Measurements from ENCODE around the gene CAPZB.

CAPZB gene

GRCh38 chr1:19479351-19480120 is 5.8 kb downstream of the CAPZB start:
- Histone ChIP-seq H3K36me3 (ENCODE audit: insufficient read depth, low read length) (peaks cover 42% of the 10 kb centered on the region), H3K9me3 (replicated peaks; ENCODE audit: low read length) (no peaks in the 10 kb centered on the region), H3K27me3 (ENCODE audit: control insufficient read depth, insufficient read depth, low read length) (no peaks in the 10 kb centered on the region), H3K4me2 (ENCODE audit: low read length) (no peak overlapping the region), H3K4me3 (ENCODE audit: low read length) (no peak overlapping the region), H3K4me1 (ENCODE audit: control insufficient read depth, insufficient read depth, low read length) (peaks cover 37% of the 10 kb centered on the region), H3K9ac (ENCODE audit: low read depth, low read length) (no peak overlapping the region)

DNA sequence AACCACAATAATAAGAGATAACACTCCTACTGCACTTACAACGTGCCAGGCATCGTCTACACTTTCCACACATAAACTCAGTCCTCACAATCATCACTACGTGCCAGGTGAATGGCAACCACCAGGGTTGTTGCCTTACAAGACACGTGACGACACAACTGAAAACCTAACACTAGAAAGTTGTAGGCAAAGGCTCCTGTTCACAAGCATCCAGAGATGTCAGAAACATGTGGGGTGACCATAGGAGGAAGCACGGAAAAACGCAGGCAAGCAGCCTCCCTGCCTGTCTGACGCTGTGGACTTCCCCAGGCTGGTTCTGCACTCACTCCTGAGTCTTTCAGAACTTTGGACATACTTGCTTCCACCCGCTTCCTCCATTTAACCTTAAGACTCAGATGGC is 7.0 kb downstream of the CAPZB start:
- H3K9me3 ChIP-seq (replicated peaks; ENCODE audit: low read length): no peaks in the 10 kb centered on the region
- peaks cover 27% of the 10 kb centered on the region for H3K4me1 ChIP-seq (ENCODE audit: control insufficient read depth, insufficient read depth, low read length)
- H3K4me3 ChIP-seq (ENCODE audit: low read length): no peak overlapping the region
- peaks cover 38% of the 10 kb centered on the region for H3K36me3 ChIP-seq (ENCODE audit: insufficient read depth, low read length)
- H3K4me2 ChIP-seq (ENCODE audit: low read length): no peak overlapping the region
- no peak overlapping the region for H3K9ac ChIP-seq (ENCODE audit: low read depth, low read length)
- H3K27me3 ChIP-seq (ENCODE audit: control insufficient read depth, insufficient read depth, low read length): no peaks in the 10 kb centered on the region

GRCh38 chr1:19477284-19478249 is 7.8 kb downstream of the CAPZB start:
- no peak overlapping the region for H3K4me3 ChIP-seq (ENCODE audit: low read length)
- no peaks in the 10 kb centered on the region for H3K9me3 ChIP-seq (replicated peaks; ENCODE audit: low read length)
- H3K9ac ChIP-seq (ENCODE audit: low read depth, low read length): no peak overlapping the region
- peaks cover 35% of the 10 kb centered on the region for H3K36me3 ChIP-seq (ENCODE audit: insufficient read depth, low read length)
- H3K4me2 ChIP-seq (ENCODE audit: low read length): no peak overlapping the region
- peaks cover 20% of the 10 kb centered on the region for H3K4me1 ChIP-seq (ENCODE audit: control insufficient read depth, insufficient read depth, low read length)
- H3K27me3 ChIP-seq (ENCODE audit: control insufficient read depth, insufficient read depth, low read length): no peaks in the 10 kb centered on the region

DNA sequence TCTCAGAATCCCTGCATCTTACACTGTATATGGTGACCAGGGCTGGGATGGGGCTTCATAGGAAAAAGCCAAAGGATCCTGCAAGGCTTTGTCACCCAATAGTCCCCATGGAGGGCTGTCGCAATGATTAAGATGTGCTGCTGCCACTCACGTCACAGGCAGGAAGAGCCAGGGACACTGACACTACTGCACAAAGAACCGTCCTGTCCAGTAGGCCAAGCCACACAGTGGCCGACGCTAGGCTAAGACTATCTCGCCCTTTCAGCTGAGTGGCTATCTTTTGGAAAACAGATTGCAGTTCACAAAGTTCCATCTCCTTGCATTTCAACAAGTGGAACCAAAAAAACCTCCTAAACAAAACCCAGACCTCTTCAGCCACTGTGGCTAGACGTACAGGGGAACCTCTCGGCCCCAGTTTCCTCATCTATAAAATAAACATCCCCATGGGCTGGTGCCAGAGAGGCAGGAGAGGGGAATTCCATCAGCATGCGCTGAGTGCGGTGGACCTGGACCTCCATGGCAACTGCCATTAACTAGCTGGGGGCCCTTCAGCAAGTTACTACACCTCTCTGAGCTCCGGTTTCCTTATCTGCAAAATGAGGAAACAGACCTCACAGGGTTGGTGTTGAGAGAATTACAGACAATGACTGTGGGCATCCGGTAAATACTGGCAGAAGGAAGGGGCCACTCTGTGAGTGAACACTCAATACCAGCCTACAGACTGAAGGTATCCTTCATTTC is 8.7 kb downstream of the CAPZB start:
- peaks cover 10% of the 10 kb centered on the region for H3K4me1 ChIP-seq (ENCODE audit: control insufficient read depth, insufficient read depth, low read length)
- no peak overlapping the region for H3K9ac ChIP-seq (ENCODE audit: low read depth, low read length)
- H3K4me2 ChIP-seq (ENCODE audit: low read length): no peak overlapping the region
- no peaks in the 10 kb centered on the region for H3K9me3 ChIP-seq (replicated peaks; ENCODE audit: low read length)
- H3K36me3 ChIP-seq (ENCODE audit: insufficient read depth, low read length): peaks cover 35% of the 10 kb centered on the region
- no peaks in the 10 kb centered on the region for H3K27me3 ChIP-seq (ENCODE audit: control insufficient read depth, insufficient read depth, low read length)
- H3K4me3 ChIP-seq (ENCODE audit: low read length): no peak overlapping the region

DNA sequence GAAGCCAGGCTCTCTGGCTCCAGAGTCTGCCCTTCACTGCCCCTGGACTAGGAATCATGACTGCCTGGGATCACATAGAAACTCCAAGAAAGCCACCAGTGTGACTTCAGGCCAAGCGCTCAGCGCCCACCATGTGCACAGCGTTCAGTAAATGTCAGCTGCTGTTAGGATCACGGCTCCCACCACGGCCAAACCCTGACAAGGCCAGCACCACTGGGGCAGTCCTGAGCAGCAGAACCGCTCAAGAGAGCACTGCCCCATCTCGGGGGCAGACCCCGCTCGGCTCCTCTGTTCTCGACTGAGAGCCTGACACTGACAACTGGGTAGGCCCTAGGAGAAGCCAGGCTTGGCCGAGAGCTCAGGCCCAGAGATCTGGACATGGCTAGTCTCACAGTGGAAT is 10.0 kb downstream of the CAPZB start:
- Histone ChIP-seq H3K27me3 (ENCODE audit: control insufficient read depth, insufficient read depth, low read length) (no peaks in the 10 kb centered on the region), H3K9ac (ENCODE audit: low read depth, low read length) (no peak overlapping the region), H3K4me1 (ENCODE audit: control insufficient read depth, insufficient read depth, low read length) (peaks cover 6% of the 10 kb centered on the region), H3K36me3 (ENCODE audit: insufficient read depth, low read length) (peaks cover 31% of the 10 kb centered on the region), H3K4me2 (ENCODE audit: low read length) (no peak overlapping the region), H3K4me3 (ENCODE audit: low read length) (no peak overlapping the region), H3K9me3 (replicated peaks; ENCODE audit: low read length) (no peaks in the 10 kb centered on the region)

DNA sequence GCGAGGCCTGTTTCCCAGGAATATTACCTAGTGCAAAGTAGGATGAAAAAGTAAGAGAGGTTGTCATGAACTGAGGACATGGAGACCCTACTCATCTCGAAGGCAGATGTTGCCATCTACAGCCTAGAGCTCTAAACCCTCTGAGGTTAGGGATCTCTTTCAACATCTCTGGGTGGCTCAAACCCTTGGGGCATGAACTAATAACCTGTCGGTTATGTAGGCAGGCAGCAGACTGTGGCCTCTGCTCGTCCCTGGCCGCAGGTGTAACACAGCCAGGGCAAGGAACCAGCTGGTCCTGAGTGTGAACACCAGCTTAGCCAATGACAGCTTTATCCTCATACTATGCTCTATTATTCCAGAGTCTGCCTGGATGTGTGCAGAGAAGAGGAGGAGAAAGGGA is 13.2 kb downstream of the CAPZB start:
- Histone ChIP-seq H3K4me3 (ENCODE audit: low read length) (no peak overlapping the region), H3K4me2 (ENCODE audit: low read length) (no peak overlapping the region), H3K36me3 (ENCODE audit: insufficient read depth, low read length) (peaks cover 26% of the 10 kb centered on the region), H3K27me3 (ENCODE audit: control insufficient read depth, insufficient read depth, low read length) (no peaks in the 10 kb centered on the region), H3K9ac (ENCODE audit: low read depth, low read length) (no peak overlapping the region), H3K4me1 (ENCODE audit: control insufficient read depth, insufficient read depth, low read length) (peaks cover 24% of the 10 kb centered on the region), H3K9me3 (replicated peaks; ENCODE audit: low read length) (no peaks in the 10 kb centered on the region)

DNA sequence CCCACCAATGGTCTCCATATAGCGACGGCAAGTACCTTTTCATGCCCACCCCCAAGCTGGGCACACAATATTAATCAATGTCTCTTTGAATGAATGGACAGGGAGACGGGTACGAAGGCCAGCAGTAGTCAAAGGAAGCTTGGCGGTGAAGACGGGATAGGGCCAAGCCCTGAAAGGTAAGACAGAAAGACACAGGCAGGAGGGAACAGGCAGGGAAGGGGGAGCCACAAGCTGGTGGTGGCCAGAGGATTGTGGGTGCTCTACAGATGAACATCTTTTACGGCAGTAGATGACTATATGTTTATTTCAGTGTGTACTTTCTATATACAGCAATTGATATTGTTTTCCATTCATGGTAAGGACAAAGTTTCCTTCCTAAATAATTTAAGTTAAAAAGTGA is 16.3 kb downstream of the CAPZB start:
- Histone ChIP-seq H3K9ac (ENCODE audit: low read depth, low read length) (no peak overlapping the region), H3K4me3 (ENCODE audit: low read length) (no peak overlapping the region), H3K4me1 (ENCODE audit: control insufficient read depth, insufficient read depth, low read length) (peaks cover 28% of the 10 kb centered on the region), H3K36me3 (ENCODE audit: insufficient read depth, low read length) (peaks cover 18% of the 10 kb centered on the region), H3K9me3 (replicated peaks; ENCODE audit: low read length) (no peaks in the 10 kb centered on the region), H3K27me3 (ENCODE audit: control insufficient read depth, insufficient read depth, low read length) (no peaks in the 10 kb centered on the region), H3K4me2 (ENCODE audit: low read length) (peak overlapping the region; percentile 46)

DNA sequence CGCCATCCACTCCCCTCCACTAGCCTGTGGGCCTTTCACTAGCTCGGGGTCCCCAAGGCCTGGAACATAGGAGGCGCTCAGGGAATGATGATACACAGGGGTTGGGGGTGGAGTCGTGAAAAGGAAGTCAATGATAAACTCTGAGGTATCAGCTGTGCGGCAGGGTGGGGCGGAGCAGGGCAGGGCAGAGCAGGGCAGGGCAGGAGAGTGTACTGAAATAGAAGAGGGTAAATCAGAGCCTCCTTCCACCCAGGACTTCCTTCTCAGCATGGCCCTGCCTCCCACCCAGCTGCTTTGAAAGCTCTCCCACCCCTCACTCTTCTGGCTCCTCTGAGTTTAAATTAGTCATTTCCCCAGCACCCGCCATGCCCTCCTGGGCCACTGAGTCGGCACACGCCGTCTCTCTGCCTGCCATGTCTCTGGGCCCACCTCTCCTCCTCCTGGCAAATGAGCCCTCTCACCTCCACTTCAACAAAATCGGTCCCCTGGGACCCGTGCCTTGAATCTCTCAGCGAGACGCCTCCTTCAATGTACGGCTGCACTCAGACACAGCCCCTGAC is 16.9 kb downstream of the CAPZB start:
- H3K4me2 ChIP-seq (ENCODE audit: low read length): peak overlapping the region; percentile 46
- peaks cover 20% of the 10 kb centered on the region for H3K36me3 ChIP-seq (ENCODE audit: insufficient read depth, low read length)
- peaks cover 28% of the 10 kb centered on the region for H3K4me1 ChIP-seq (ENCODE audit: control insufficient read depth, insufficient read depth, low read length)
- H3K4me3 ChIP-seq (ENCODE audit: low read length): no peak overlapping the region
- H3K9ac ChIP-seq (ENCODE audit: low read depth, low read length): no peak overlapping the region
- H3K9me3 ChIP-seq (replicated peaks; ENCODE audit: low read length): no peaks in the 10 kb centered on the region
- H3K27me3 ChIP-seq (ENCODE audit: control insufficient read depth, insufficient read depth, low read length): no peaks in the 10 kb centered on the region

GRCh38 chr1:19467199-19468187 is 17.8 kb downstream of the CAPZB start:
- Histone ChIP-seq H3K9me3 (replicated peaks; ENCODE audit: low read length) (no peaks in the 10 kb centered on the region), H3K36me3 (ENCODE audit: insufficient read depth, low read length) (peaks cover 17% of the 10 kb centered on the region), H3K4me2 (ENCODE audit: low read length) (no peak overlapping the region), H3K4me1 (ENCODE audit: control insufficient read depth, insufficient read depth, low read length) (peaks cover 28% of the 10 kb centered on the region), H3K27me3 (ENCODE audit: control insufficient read depth, insufficient read depth, low read length) (no peaks in the 10 kb centered on the region), H3K9ac (ENCODE audit: low read depth, low read length) (no peak overlapping the region), H3K4me3 (ENCODE audit: low read length) (no peak overlapping the region)

DNA sequence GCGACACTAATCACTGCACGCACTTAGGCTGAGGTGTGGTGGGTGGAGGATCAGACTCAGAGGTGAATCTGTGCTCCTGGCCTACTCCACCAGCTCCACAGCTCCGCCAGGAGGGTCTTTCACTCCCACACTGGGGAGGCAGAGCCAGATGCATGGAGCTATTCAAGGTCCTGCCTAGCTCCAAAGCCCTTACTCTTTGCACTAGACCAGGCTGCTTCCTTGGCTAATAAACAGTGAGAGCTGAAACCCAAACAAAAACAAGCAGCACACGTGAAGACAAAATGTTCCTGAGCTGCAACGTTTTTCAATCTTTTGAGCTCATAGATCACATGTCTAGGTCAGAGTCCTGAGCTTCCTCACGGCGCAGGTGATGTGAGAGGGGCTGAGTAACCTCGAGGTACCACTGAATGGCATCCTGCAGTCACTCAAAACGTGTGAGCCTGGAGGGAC is 19.2 kb downstream of the CAPZB start:
- Histone ChIP-seq H3K4me3 (ENCODE audit: low read length) (no peak overlapping the region), H3K36me3 (ENCODE audit: insufficient read depth, low read length) (peaks cover 17% of the 10 kb centered on the region), H3K4me2 (ENCODE audit: low read length) (no peak overlapping the region), H3K9me3 (replicated peaks; ENCODE audit: low read length) (no peaks in the 10 kb centered on the region), H3K27me3 (ENCODE audit: control insufficient read depth, insufficient read depth, low read length) (no peaks in the 10 kb centered on the region), H3K9ac (ENCODE audit: low read depth, low read length) (no peak overlapping the region), H3K4me1 (ENCODE audit: control insufficient read depth, insufficient read depth, low read length) (peaks cover 31% of the 10 kb centered on the region)
